Type B pancreatic cell (in vitro differentiated cells): ENCODE results near the gene BFSP1. TPM values are rescaled to one million over a fixed set of nuclear protein-coding genes. Genes with fewer than 3 reads are reported as not detected.

Source experiments
- DNase-seq: peaks from one replicate; pipeline ENCODE4 v3.0.0; 2021; ENCODE audit warnings: mixed read lengths; ENCODE audit not compliant: unreplicated experiment; ENCODE audit errors: extremely low spot score
- H3K27ac Mint-ChIP-seq: 2 replicates; pipeline ENCODE4 v1.8.0; 2021; ENCODE audit warnings: mild to moderate bottlenecking, mixed read lengths
- H3K27me3 Mint-ChIP-seq: 2 replicates; pipeline ENCODE4 v1.8.0; 2021; ENCODE audit warnings: mixed read lengths
- H3K36me3 Mint-ChIP-seq: 2 replicates; pipeline ENCODE4 v1.8.0; 2021; ENCODE audit warnings: mixed read lengths
- H3K4me1 Mint-ChIP-seq: one replicate; pipeline ENCODE4 v1.8.0; 2021; ENCODE audit warnings: mixed read lengths; ENCODE audit not compliant: unreplicated experiment
- H3K4me3 Mint-ChIP-seq: 2 replicates; pipeline ENCODE4 v1.8.0; 2021; ENCODE audit warnings: mild to moderate bottlenecking, mixed read lengths
- H3K9me3 Mint-ChIP-seq: 2 replicates; pipeline ENCODE4 v1.8.0; 2021; ENCODE audit warnings: mixed read lengths
- CTCF ChIP-seq: fragments of 200-600 bp; sonication (generic); conservative IDR thresholded peaks from 2 replicates; pipeline ENCODE4 v1.5.0; 2021; ENCODE audit warnings: antibody characterized with exemption, mild to moderate bottlenecking
- total RNA-seq: library from RNA; stranded (reverse); gene quantifications from 2 replicates; pipeline ENCODE4 v1.2.1, GENCODE V29; 2021; ENCODE audit warnings: low replicate concordance

Gene BFSP1
- total RNA-seq, 1 donor from 2014 or later: 1.9 TPM

GRCh38 chr20:17500826-17501225 lies 30.4 kb downstream of the BFSP1 start:
- TF ChIP-seq CTCF: no peak
- Mint-ChIP-seq H3K27ac (no peak overlapping the region), H3K27me3 (no peaks in the 10 kb centered on the region), H3K9me3 (no peaks in the 10 kb centered on the region), H3K4me3 (no peak overlapping the region), H3K36me3 (no peaks in the 10 kb centered on the region), H3K4me1 (no peaks in the 10 kb centered on the region)
- peak; percentile 49 for DNase-seq

- Mint-ChIP-seq H3K4me3 (no peak overlapping the region), H3K27me3 (no peaks in the 10 kb centered on the region), H3K4me1 (no peaks in the 10 kb centered on the region), H3K36me3 (no peaks in the 10 kb centered on the region), H3K9me3 (no peaks in the 10 kb centered on the region), H3K27ac (no peak overlapping the region)
- peak; percentile 42 for DNase-seq
- no peak for TF ChIP-seq CTCF
Measured at GRCh38 chr20:17500271-17500670, 30.9 kb downstream of the BFSP1 start.

GRCh38 chr20:17499041-17499440 lies 32.1 kb downstream of the BFSP1 start:
- Mint-ChIP-seq H3K36me3 (no peaks in the 10 kb centered on the region), H3K27ac (no peak overlapping the region), H3K4me1 (no peaks in the 10 kb centered on the region), H3K9me3 (no peaks in the 10 kb centered on the region), H3K27me3 (no peaks in the 10 kb centered on the region), H3K4me3 (no peak overlapping the region)
- TF ChIP-seq CTCF: no peak
- DNase-seq: peak; percentile 4

- H3K4me3 Mint-ChIP-seq: no peak overlapping the region
- no peaks in the 10 kb centered on the region for H3K36me3 Mint-ChIP-seq
- H3K27ac Mint-ChIP-seq: no peak overlapping the region
- no peaks in the 10 kb centered on the region for H3K27me3 Mint-ChIP-seq
- H3K4me1 Mint-ChIP-seq: no peaks in the 10 kb centered on the region
- no peaks in the 10 kb centered on the region for H3K9me3 Mint-ChIP-seq
- DNase-seq: no peak
- no peak for TF ChIP-seq CTCF
Measured at GRCh38 chr20:17498641-17499040, 32.5 kb downstream of the BFSP1 start.

GRCh38 chr20:17497821-17498580 lies 33.2 kb downstream of the BFSP1 start:
- Mint-ChIP-seq H3K4me3 (no peak overlapping the region), H3K4me1 (no peaks in the 10 kb centered on the region), H3K36me3 (no peaks in the 10 kb centered on the region), H3K27ac (no peak overlapping the region), H3K9me3 (no peaks in the 10 kb centered on the region), H3K27me3 (no peaks in the 10 kb centered on the region)
- no peak for TF ChIP-seq CTCF
- DNase-seq: peak; percentile 34
